Mucosa of gallbladder (tissue), 1 donor: ENCODE results near the gene EMB. TPM values are rescaled to one million over a fixed set of nuclear protein-coding genes. Genes with fewer than 3 reads are reported as not detected.
"Not testable (repeated sequence)": the region's sequence is repeated elsewhere in the genome, so short reads cannot be mapped to it uniquely, and the experiment has no call there.

ENCODE experiments used
- DNase-seq: peaks from one replicate; pipeline ENCODE4 v3.0.0-alpha.2; 2020; ENCODE audit warnings: low spot score
- total RNA-seq: library from RNA; stranded (reverse); gene quantifications from one replicate; pipeline ENCODE4 v1.2.1, GENCODE V29; 2021
- donor health status: DM: no; HTN: no; CAD: no.

The EMB gene
- total RNA-seq, 1 donor from 2014 or later: 19.9 TPM

- not testable (repeated sequence) for DNase-seq
Measured at GRCh38 chr5:50421184-50421950, 19.7 kb downstream of the EMB start.

- DNase-seq: no peak
Measured at GRCh38 chr5:50420343-50420935, 20.6 kb downstream of the EMB start.

DNA sequence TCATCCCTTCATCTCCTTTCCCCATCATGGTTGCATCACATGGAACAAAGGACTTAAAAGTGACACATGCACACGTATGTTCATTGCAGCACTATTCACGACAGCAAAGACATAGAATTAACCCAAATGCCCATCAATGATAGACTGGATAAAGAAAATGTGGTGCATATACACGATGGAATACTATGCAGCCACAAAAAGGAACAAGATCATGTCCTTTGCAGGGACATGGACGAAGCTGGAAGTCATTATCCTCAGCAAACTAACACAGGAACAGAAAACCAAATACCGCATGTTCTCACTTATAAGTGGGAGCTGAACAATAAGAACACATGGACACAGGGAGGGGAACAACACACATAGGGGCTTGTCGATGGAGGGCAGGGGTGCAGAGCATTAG, 21.4 kb downstream of the EMB start:
- not testable (repeated sequence) for DNase-seq

DNA sequence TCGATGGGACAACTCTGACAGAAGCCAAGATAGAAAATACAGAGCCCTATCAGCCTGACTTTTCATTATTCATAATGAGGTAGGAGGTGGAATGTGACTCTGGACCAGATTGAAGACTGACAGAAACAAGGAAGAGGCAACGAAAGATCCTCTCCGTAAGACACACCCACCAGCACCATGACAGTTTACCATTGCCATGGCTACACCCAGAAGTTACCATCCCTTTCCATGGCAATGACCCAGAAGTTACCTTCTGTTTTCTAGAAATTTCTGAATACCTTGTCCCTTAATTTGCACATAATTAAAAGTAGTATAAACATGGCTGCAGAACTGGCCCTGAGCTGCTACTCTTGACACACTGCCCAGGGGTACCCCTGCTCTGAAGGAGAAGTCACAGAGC, 24.5 kb downstream of the EMB start:
- DNase-seq: not testable (repeated sequence)

DNA sequence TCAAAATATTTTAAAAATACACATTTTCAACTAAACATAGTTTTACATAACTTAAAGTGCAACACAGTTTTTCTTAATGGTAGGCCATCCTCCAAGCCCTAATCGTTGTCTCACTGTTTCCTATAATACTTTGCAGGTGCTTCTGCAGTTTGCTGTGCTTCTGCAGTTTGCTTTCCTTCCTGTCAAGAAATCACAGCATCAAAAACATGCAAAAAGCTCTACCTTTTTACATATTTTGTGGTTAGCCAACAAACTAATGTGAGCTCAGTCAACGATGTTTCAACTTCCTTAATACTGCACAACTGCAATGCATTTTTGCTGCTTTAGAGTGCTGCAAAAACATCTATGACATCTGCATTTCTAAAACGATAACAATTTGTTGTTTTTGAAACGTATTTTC, 25.2 kb downstream of the EMB start:
- DNase-seq: no peak

GRCh38 chr5:50410932-50411331, 30.2 kb downstream of the EMB start:
- DNase-seq: not testable (repeated sequence)

DNA sequence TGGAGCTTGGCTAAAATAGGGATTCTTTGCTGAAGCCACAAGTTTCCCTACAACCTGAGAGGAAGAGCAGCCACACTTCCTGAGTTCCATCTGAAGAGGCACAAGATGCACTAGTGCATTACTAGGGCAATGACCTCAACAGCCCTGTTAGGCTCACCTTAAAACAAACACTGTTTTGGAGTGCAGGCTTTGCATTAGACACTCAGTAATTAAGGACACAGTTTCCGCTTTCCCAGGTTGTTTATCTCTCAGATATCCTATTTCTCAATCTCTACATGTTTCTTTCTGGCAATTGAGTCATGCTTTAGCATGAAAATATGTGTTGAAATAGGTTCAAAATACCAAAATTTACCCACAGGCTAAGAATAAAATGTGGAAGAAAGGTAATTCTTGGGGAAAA, 34.2 kb downstream of the EMB start:
- DNase-seq: no peak

DNA sequence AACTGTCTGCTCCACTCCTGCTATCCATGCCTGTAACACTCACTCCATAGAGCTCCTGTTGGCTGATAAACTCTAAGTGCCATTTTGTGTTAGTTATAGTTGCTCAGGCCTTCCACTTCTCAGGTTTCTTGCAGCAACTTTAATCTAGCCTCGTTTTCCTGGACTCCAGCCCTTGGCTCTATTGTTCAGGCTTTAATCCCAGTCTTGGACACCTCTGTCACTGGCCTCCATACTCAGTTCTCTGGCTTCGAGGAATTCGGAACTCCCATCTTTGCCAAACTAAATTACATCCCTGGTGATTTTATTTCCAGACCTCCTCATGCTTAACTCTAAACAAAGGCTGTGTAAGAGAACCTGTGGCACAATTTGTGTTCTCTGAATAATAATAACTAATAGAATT, 39.8 kb downstream of the EMB start:
- DNase-seq: no peak

- not testable (repeated sequence) for DNase-seq
Measured at GRCh38 chr5:50393925-50394609, 47.0 kb downstream of the EMB start.

DNA sequence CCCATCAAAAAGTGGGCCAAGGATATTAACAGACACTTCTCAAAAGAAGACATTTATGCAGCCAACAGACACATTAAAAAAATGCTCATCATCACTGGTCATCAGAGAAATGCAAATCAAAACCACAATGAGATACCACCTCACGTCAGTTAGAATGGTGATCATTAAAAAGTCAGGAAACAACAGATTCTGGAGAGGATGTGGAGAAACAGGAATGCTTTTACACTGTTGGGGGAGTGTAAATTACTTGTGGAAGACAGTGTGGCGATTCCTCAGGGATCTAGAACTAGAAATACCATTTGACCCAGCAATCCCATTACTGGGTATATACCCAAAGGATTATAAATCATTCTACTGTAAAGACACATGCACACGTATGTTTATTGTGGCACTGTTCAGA, 48.8 kb downstream of the EMB start:
- not testable (repeated sequence) for DNase-seq

DNA sequence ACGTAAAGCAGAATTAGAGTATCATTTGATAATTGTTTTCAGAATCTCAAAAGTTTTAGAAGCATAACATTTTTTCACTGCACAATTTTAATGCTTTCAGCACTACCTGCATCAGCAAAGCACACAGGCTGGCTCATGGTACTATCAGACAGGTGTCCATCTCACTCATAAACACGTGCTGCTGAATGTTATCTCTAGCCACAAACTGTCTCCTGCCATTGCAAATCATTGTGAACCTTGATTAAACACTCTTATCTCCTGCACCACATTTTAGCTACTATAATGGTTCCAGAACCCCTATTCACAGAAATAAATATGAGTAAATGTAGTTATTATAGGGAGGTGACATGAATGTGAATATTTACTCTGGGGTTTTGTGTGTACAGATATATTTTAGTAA, 56.7 kb downstream of the EMB start:
- not testable (repeated sequence) for DNase-seq

- not testable (repeated sequence) for DNase-seq
Measured at GRCh38 chr5:50376696-50377095, 64.4 kb downstream of the EMB start.

GRCh38 chr5:50369287-50370033, 71.6 kb downstream of the EMB start:
- not testable (repeated sequence) for DNase-seq

DNA sequence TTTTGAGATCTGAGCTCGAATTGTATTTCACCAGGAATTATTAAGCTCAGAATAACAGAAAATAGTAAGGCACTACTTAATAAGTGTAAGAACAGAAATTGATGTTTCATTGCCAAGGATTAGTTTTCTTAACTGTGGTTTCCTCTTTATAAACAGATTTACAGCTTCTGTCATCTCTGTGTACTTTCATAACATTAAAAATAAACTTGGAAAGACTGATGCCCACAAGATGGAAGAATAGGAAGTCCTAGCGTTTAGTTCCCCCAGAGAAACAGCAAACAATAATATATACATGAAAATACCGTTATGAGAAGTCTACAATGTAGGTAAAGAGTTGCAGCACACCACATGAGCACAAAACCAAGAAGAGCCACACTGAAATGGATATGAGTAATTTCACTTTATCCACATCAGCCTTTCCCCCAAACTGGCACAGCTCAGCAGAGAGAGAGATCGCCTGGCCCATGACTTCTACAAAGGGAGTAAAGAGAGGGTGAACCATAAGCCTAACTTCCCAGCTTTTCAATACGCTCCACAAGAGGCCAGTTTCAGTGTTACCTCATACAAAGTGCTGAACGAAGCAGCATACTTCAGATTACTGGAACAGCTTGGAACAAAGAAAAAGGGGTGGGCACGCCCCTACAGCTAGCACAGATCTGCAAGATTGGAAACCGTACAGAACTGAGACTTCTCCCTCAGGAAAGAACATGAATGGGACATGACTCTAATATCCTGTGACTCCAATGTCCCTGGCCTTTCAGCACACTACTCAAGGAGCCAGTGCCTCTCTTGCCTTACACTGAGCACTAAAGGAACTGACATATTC, 75.4 kb downstream of the EMB start:
- no peak for DNase-seq

DNA sequence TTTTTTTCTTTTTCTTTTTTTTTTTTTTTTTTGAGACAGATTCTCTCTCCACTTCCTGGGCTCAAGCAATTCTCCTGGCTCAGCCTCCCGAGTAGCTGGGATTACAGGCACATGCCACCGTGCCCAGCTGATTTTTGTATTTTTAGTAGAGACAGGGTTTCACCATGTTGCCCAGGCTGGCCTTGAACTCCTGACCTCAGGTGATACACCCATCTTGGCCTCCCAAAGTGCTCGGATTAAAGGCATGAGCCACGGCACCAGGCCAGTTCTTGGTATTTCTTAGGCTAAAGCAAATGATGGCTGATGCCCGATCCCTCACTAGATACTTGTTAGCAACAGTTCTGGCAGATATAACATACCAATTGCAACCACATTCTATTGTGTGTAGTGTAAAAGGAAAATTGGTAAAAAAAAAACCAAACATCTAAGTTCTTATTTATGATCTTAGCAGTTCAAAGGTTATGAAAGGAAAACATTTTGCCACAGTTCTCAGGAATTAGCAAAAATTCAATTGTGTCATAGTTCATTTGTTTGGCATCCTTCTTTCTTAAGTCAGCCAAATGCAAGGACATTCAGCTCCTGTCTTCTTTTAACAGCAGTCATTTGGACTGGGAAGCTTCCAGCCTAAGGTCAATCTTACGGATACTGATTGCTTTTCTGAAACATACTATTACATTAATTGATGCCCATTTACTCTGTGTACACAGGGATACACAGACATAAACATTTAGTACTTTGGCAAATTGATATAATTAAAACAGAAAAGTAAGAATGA, 76.4 kb downstream of the EMB start:
- not testable (repeated sequence) for DNase-seq

DNA sequence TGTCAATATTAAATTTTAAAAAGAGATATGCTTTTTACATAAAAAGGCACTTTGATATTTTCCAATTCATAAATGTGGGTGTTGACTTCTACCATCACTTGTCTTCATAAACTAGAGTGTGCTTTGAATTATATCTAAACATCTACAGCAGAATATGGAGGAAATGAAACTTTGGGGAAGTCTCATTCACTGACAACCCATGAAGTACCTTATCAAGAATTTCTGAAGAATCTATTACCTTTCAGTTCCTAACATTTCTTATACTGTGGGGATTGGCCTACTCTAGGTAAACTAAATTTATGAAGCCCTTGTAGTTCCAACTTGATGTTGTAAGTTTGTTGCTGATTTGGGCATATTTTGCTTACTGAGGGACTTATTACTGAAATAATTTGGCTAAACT, 81.9 kb downstream of the EMB start:
- DNase-seq: no peak

DNA sequence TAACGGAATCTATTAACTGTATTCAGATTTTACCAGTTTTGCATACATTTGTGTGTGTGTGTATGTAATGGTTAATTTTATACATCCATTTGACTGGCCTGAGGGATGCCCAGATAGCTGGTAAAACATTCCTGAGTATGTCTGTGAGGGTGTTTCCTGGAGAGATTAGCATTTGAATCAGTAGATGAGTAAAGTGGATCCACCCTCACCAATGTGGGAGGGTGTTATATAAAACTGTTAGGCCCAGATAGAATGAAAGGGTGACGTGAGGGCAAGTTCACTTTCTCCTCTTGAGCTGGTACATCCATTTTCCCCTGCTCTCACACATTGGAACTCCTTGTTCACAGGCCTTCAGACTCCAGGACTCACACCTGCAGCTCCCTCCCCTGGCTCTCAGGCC, 88.7 kb downstream of the EMB start:
- no peak for DNase-seq
